B cell (primary cell): ENCODE results near the gene PLCE1. TPM values are rescaled to one million over a fixed set of nuclear protein-coding genes. Genes with fewer than 3 reads are reported as not detected.

Experiments used
- ATAC-seq: fragments of 200-7000 bp; cut with Tn5 transposase; one replicate; pipeline ENCODE4 v1.10.0; 2021; ENCODE audit warnings: low read depth, mild to moderate bottlenecking, moderate number of reproducible peaks, moderate library complexity
- CTCF ChIA-PET: fragments of 350-600 bp; sonication (Branson Sonifier 250); formaldehyde crosslinking; loops from one replicate; lab custom pipeline; 2021; ENCODE audit warnings: antibody characterized with exemption, inconsistent platforms; lab: Charles Lee
- POLR2A ChIA-PET: fragments of 350-600 bp; sonication (Branson Sonifier 250); formaldehyde crosslinking; loops from one replicate; lab custom pipeline; 2021; ENCODE audit warnings: antibody characterized with exemption; lab: Charles Lee
- DNase-seq: peaks from one replicate; pipeline ENCODE4 v3.0.0; 2013
- H2AFZ ChIP-seq: 2 replicates; pipeline ENCODE4 v1.6.1; 2012; ENCODE audit warnings: mild to moderate bottlenecking, low read depth, low read length; ENCODE audit not compliant: insufficient read depth, poor library complexity, severe bottlenecking
- H3K27ac ChIP-seq, 2 donors: 1 replicate in 1 of 2; 2 replicates in 1 of 2; pipeline ENCODE4 v1.5.1; 2012 to 2013; ENCODE audit warnings: low read length in 2 of 2, mild to moderate bottlenecking in 2 of 2, moderate library complexity in 1 of 2
- H3K27me3 ChIP-seq, 4 experiments: fragments of 200-600 bp in 1 of 4; sonication (generic) in 1 of 4; replicated peaks in 1 of 4; 1 replicate in 2 of 4; 2 replicates in 2 of 4; pipeline versions ENCODE4 v1.6.1 to v1.7.0; 2013 to 2016; ENCODE audit warnings: low read length in 3 of 4, mild to moderate bottlenecking in 2 of 4, mixed read lengths in 1 of 4, moderate library complexity in 1 of 4; ENCODE audit not compliant: insufficient read depth in 4 of 4, control insufficient read depth in 3 of 4; ENCODE audit errors: control extremely low read depth in 1 of 4
- H3K36me3 ChIP-seq, 2 experiments: replicated peaks in 1 of 2; 1 replicate in 1 of 2; 2 replicates in 1 of 2; pipeline versions ENCODE4 v1.6.1 to v1.7.1; 2013; ENCODE audit warnings: low read length in 1 of 2; ENCODE audit not compliant: insufficient read depth in 2 of 2, control insufficient read depth in 1 of 2; ENCODE audit errors: control extremely low read depth in 1 of 2, extremely low read depth in 1 of 2
- H3K4me1 ChIP-seq, 2 donors: fragments of 200-600 bp in 1 of 2; sonication (generic) in 1 of 2; 1 replicate in 1 of 2; 2 replicates in 1 of 2; pipeline versions ENCODE4 v1.5.1 to v1.6.1; 2013 to 2017; ENCODE audit warnings: low read length in 2 of 2; ENCODE audit not compliant: control insufficient read depth in 2 of 2, insufficient read depth in 2 of 2
- H3K4me2 ChIP-seq: replicated peaks from 2 replicates; pipeline ENCODE3; 2012; ENCODE audit warnings: mild to moderate bottlenecking, low read depth, low read length; ENCODE audit not compliant: poor library complexity, severe bottlenecking
- H3K4me3 ChIP-seq, 5 experiments: fragments of 200-600 bp in 1 of 5; sonication (generic) in 1 of 5; 1 replicate in 3 of 5; 2 replicates in 2 of 5; pipeline versions ENCODE4 v1.5.1 to v1.7.0; 2011 to 2016; ENCODE audit warnings: low read length in 4 of 5, mild to moderate bottlenecking in 4 of 5, low read depth in 2 of 5, control low read depth in 1 of 5, moderate library complexity in 1 of 5; ENCODE audit not compliant: insufficient read depth in 1 of 5; ENCODE audit errors: control extremely low read depth in 1 of 5, extremely low read depth in 1 of 5
- H3K79me2 ChIP-seq: fragments of 200-600 bp; sonication (generic); one replicate; pipeline ENCODE4 v1.6.0; 2016; ENCODE audit warnings: low read length; ENCODE audit not compliant: control insufficient read depth, insufficient read depth
- H3K9ac ChIP-seq: fragments of 200-600 bp; sonication (generic); 2 replicates; pipeline ENCODE4 v1.6.1; 2017; ENCODE audit warnings: mild to moderate bottlenecking, low read length, moderate library complexity
- H3K9me3 ChIP-seq, 3 donors: one replicate each; pipeline versions ENCODE4 v1.6.1 to v1.7.1; 2013; ENCODE audit warnings: low read length in 2 of 3; ENCODE audit not compliant: control insufficient read depth in 2 of 3, insufficient read depth in 1 of 3; ENCODE audit errors: control extremely low read depth in 1 of 3
- H4K20me1 ChIP-seq: 2 replicates; pipeline ENCODE4 v1.6.0; 2012; ENCODE audit warnings: mild to moderate bottlenecking, low read length; ENCODE audit not compliant: insufficient read depth, control insufficient read depth, poor library complexity, severe bottlenecking
- H3K27ac Mint-ChIP-seq: one replicate; pipeline ENCODE4 v1.8.0; 2021; ENCODE audit warnings: mixed read lengths
- H3K27me3 Mint-ChIP-seq: one replicate; pipeline ENCODE4 v1.8.0; 2021; ENCODE audit warnings: mixed read lengths
- H3K4me1 Mint-ChIP-seq: one replicate; pipeline ENCODE4 v1.8.0; 2021; ENCODE audit warnings: mixed read lengths
- H3K4me3 Mint-ChIP-seq: one replicate; pipeline ENCODE4 v1.8.0; 2021; ENCODE audit warnings: mixed read lengths
- H3K9me3 Mint-ChIP-seq: one replicate; pipeline ENCODE4 v1.8.0; 2022; ENCODE audit warnings: mixed read lengths; ENCODE audit not compliant: insufficient read depth
- CTCF ChIP-seq: fragments of 200-600 bp; IDR thresholded peaks from one replicate; pipeline ENCODE4 v1.8.0; 2022; ENCODE audit warnings: antibody characterized with exemption, mild to moderate bottlenecking
- EZH2 ChIP-seq: IDR thresholded peaks from 2 replicates; pipeline ENCODE4 v1.6.1; 2012; ENCODE audit warnings: borderline replicate concordance, low read depth, mild to moderate bottlenecking, moderate library complexity, low read length; ENCODE audit not compliant: insufficient read depth, poor library complexity, severe bottlenecking
- WGBS: methylation state at CpG from one replicate; pipeline ENCODE4 v1.1.5; 2013; ENCODE audit warnings: missing lambda C conversion rate; ENCODE audit not compliant: insufficient coverage; 5-methylcytosine and 5-hydroxymethylcytosine counted together
- intact Hi-C: fragments of 100-400 bp; cut with micrococcal nuclease; formaldehyde crosslinking; loops from one replicate; pipeline ENCODE4 v1.10.0; 2022
- polyA plus RNA-seq: library from polyadenylated mRNA; depleted of rRNA; stranded (reverse); fragments of >200 nt; gene quantifications from 2 replicates; pipeline ENCODE4 v1.2.3, GENCODE V29; 2012
- total RNA-seq, 2 donors: library from RNA; stranded (reverse); fragments of 120-200 nt in 1 of 2; gene quantifications; 1 replicate in 1 of 2; 2 replicates in 1 of 2; pipeline versions ENCODE4 v1.2.3 to v1.2.4, GENCODE V29; 2013 to 2022

The PLCE1 gene
- total and polyA plus RNA-seq, 2 donors (not counting 1 experiment from before 2014, with no cell fraction given): not detected

- intact Hi-C loops: no loop called here
- Histone ChIP-seq H2AFZ (no peak overlapping the region), H3K9me3 (no peaks in the 10 kb centered on the region), H3K79me2 (no peaks in the 10 kb centered on the region), H3K9ac (no peak overlapping the region), H3K27me3 (peaks cover 0 to 44% (median 20%) of the 10 kb centered on the region in 4 experiments), H3K27ac (no peak overlapping the region), H3K4me2 (peak overlapping the region; percentile 37), H3K4me3 (no peak overlapping the region), H4K20me1 (no peaks in the 10 kb centered on the region), H3K4me1 (peaks cover 0 to 4% of the 10 kb centered on the region in 2 donors), H3K36me3 (no peaks in the 10 kb centered on the region)
- TF ChIP-seq CTCF (no peak), EZH2 (no peak)
- CTCF ChIA-PET: no interaction called here
- WGBS: 7% methylated on average over 25 of the region's 25 CpGs
- H3K4me1 Mint-ChIP-seq: peaks cover 9% of the 10 kb centered on the region
- peaks cover 67% of the 10 kb centered on the region for H3K27me3 Mint-ChIP-seq
- no peak overlapping the region for H3K27ac Mint-ChIP-seq
- no peak for ATAC-seq
- H3K4me3 Mint-ChIP-seq: peak overlapping the region; percentile 42
- no peaks in the 10 kb centered on the region for H3K9me3 Mint-ChIP-seq
- no peak for DNase-seq
- POLR2A ChIA-PET: no interaction called here
These were observed 333 bp upstream of the PLCE1 start for GRCh38 chr10:93993414-93993781.

DNA sequence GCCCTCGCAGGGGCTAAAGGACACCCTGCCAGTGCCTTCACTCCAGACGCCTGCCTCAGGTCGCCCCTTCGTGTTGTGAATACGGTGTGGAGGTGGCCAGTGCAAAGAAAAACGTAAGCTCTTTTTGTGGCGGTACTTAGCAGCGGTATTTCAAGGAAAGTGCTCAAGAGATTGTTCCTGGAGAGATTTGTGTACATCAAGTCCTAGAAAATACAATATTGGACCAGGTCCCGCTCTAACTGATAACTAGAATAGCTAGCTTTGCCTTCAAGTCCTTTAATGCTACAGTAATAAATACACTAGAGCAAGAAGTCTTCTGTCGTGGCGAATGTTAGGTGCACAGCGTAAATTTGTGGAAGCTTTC, 689 bp downstream of the PLCE1 start:
- no peaks in the 10 kb centered on the region for H4K20me1 ChIP-seq
- H2AFZ ChIP-seq: peak overlapping the region; percentile 28
- Mint-ChIP-seq H3K9me3 (no peaks in the 10 kb centered on the region), H3K4me3 (peak overlapping the region; percentile 59), H3K27ac (no peak overlapping the region), H3K27me3 (peaks cover 68% of the 10 kb centered on the region), H3K4me1 (peaks cover 9% of the 10 kb centered on the region)
- DNase-seq (no peak), ATAC-seq (no peak)
- no peaks in the 10 kb centered on the region for H3K9me3 ChIP-seq
- ChIA-PET POLR2A (no interaction called here), CTCF (no interaction called here)
- no peak overlapping the region for H3K4me2 ChIP-seq
- WGBS: 50% methylated on average over 7 of the region's 12 CpGs
- peaks cover 0 to 4% of the 10 kb centered on the region in 2 donors for H3K4me1 ChIP-seq
- no peak overlapping the region for H3K27ac ChIP-seq
- no peak overlapping the region for H3K9ac ChIP-seq
- H3K79me2 ChIP-seq: no peaks in the 10 kb centered on the region
- no peak overlapping the region for H3K4me3 ChIP-seq
- H3K36me3 ChIP-seq: no peaks in the 10 kb centered on the region
- TF ChIP-seq EZH2: no peak
- no peak for TF ChIP-seq CTCF
- H3K27me3 ChIP-seq: peaks cover 0 to 41% (median 20%) of the 10 kb centered on the region in 4 experiments
- intact Hi-C loops: no loop called here
